ENCODE data around the gene NHEJ1.

Gene NHEJ1

GRCh38 chr2:219142329-219142728 is 18.3 kb downstream of the NHEJ1 start:
- no peak for TF ChIP-seq CTCF (IDR thresholded peaks at IDR 0.05)

- TF ChIP-seq CTCF (IDR thresholded peaks at IDR 0.05), result no peak
Measured at GRCh38 chr2:219140722-219141121, 19.9 kb downstream of the NHEJ1 start.

GRCh38 chr2:219133976-219134375 is 26.6 kb downstream of the NHEJ1 start:
- TF ChIP-seq CTCF (IDR thresholded peaks at IDR 0.05), result no peak

- TF ChIP-seq CTCF (IDR thresholded peaks at IDR 0.05), result no peak
Measured at GRCh38 chr2:219131744-219132143, 28.9 kb downstream of the NHEJ1 start.

GRCh38 chr2:219131327-219131726 is 29.3 kb downstream of the NHEJ1 start:
- TF ChIP-seq CTCF (IDR thresholded peaks at IDR 0.05), result no peak

GRCh38 chr2:219129589-219129988 is 31.0 kb downstream of the NHEJ1 start:
- TF ChIP-seq CTCF (IDR thresholded peaks at IDR 0.05), result no peak

GRCh38 chr2:219128396-219128795 is 32.2 kb downstream of the NHEJ1 start:
- TF ChIP-seq CTCF (IDR thresholded peaks at IDR 0.05), result no peak

- TF ChIP-seq CTCF (IDR thresholded peaks at IDR 0.05), result no peak
Measured at GRCh38 chr2:219127037-219127635, 33.5 kb downstream of the NHEJ1 start.

Measured in LNCAP (cell line).